ENCODE results near the gene OR52L1. TPM values are rescaled to one million over a fixed set of nuclear protein-coding genes. Genes with fewer than 3 reads are reported as not detected.

OR52L1 gene
- not detected in 2 replicates for total RNA-seq

DNA sequence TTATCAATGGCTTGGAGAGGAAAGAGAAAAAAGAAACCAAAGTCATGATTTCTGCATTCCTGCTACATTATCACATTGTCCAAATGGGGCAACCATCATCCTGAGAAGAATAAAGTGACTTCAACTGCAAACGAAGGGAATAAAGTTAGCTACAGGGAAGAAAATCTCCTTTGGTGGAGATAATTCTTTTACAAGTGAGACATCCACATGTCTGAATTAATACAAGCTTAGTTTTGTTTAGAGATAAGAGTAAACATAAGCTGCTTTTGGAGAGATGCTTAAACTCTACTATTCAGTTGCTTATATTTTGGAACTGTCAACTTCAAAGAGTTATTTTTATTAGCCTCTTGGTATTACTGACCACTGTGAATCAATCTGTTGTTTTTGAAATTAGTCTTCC is at the start of gene OR52L1:
OR52L1 (minus strand) TSS at position 101 of the 400 bp plus-strand sequence; CDS start at position 46, 55 bp downstream.

DNA sequence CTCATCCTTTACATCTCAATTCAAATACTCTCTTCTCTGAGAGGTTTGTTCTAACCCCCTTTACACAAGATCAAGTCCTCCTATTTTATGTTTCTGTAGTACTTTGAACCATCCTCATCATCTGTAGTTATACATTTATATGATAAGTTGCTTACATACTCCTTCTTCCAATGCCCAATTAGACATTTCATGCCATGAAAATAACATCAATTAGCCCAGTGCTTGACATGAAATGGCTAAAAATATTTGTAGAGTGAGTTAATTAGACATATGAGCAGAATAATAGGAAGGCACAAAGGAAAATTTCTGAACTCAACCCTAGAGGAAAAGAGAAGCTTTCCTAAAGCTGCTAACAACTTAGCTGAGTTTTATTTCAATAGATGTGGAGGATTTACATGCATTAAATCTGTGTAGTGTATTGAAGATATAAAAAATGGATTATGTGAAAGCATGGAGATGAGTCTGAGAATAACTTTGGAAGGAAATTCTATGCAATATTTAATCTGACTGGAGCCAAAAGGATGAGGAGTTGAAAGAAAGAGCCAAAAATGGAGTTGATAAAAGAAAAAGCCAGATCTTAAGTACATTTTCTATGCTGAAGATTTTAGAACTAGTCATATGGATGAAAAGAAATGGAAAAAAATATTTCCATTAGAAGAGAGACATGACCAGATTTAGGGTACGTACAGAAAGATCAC is 44.1 kb upstream of the OR52L1 start, which contains the start of gene OR56A1:
OR56A1 (minus strand) TSS at position 51 of the 698 bp plus-strand sequence. CDS start 3,066 bp downstream, outside the sequence.

DNA sequence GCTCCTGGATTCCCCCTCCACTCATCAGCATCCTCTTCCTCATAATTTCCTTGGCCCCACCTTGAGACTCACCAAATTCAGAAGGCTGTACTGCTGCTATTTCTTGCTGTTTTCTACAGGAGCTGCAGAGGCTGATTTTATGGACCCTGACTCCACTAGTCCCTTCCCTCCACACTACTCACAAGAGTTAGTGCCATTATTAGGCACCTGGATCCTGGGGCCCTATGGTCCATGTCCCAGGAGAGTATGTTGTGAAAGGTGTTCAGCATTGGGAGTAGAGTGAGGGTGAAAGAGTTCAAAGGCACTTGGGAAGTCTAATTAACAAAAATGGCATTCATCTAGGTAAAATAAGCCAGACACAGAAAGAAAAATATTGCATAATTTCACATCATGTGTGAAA is 20.1 kb upstream of the OR52L1 start, which contains the start of gene OR56A4:
OR56A4 (minus strand) TSS at position 101 of the 400 bp plus-strand sequence. CDS start 3,954 bp downstream, outside the sequence.

DNA sequence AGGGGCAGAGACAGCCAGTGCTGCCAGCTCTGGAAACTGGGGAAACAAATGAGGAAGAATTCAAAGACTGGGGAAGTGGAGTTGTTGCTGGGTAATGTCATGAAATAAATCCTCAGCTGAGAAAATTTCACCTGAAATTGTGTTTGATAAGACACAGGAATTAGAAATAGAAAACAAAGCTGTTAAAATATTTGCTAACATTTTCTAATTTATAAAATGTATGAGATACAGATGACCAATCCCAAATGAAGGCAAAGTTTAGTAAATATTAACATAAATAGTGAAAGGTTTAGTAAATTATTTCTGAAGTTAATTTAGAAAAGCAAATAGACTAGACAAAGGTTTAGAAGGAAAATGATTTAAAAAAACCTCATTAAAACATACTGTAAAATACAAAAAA is 18.4 kb downstream of the OR52L1 start, which contains the start of gene OR56A5:
OR56A5 (minus strand) TSS at position 101 of the 400 bp plus-strand sequence; CDS start at position 101, 0 bp downstream.

DNA sequence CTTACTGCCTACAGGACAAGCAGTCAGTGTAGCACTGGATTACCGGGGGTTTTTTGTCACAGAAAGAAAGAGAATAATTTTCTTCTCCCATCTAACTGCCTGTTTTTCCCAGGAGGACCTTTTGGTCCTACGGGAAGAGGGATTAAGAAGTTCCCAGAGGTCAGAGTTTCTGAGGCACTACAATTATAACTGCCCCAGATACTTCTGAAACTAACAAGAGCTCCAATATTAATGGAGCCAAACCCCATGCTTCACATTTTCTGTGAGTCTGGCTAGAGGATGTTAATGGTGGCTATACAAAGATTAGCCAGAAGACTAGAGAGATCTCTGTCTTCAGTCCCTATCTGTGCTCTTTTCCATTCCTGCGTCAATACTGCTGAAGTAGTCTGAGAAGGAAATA is 44.8 kb downstream of the OR52L1 start, which contains the start of gene OR56A3:
OR56A3 (plus strand) TSS at position 301 of the 400 bp plus-strand sequence. CDS start 5,096 bp downstream, outside the sequence.

Other genes with a start within 250 kb of the OR52L1 start
- not detected in 2 replicates for gene OR52N4, start 232.7 kb downstream of the OR52L1 start, total RNA-seq
- not detected in 2 replicates for gene OR52N5, start 203.6 kb downstream of the OR52L1 start, total RNA-seq
- not detected in 2 replicates for gene OR52N1, start 195.7 kb downstream of the OR52L1 start, total RNA-seq
- not detected in 2 replicates for gene OR52N2, start 178.1 kb downstream of the OR52L1 start, total RNA-seq
- gene OR52E6, start 145.1 kb downstream of the OR52L1 start, total RNA-seq = not detected in 2 replicates
- gene OR52E8, start 129.3 kb downstream of the OR52L1 start, total RNA-seq = not detected in 2 replicates
- not detected in 2 replicates for gene OR52E4, start 106.4 kb downstream of the OR52L1 start, total RNA-seq
- gene OR52E5, start 93.8 kb downstream of the OR52L1 start, total RNA-seq = not detected in 2 replicates
- gene OR56A3, start 44.7 kb downstream of the OR52L1 start, total RNA-seq = not detected in 2 replicates
- gene OR56A5, start 18.5 kb downstream of the OR52L1 start, total RNA-seq = not detected in 2 replicates
- gene OR56A4, start 20.0 kb upstream of the OR52L1 start, total RNA-seq = not detected in 2 replicates
- gene OR56A1, start 43.8 kb upstream of the OR52L1 start, total RNA-seq = not detected in 2 replicates
- not detected in 2 replicates for gene OR56B4, start 120.7 kb upstream of the OR52L1 start, total RNA-seq
- gene OR52B2, start 183.3 kb upstream of the OR52L1 start, total RNA-seq = not detected in 2 replicates
- gene OR52W1, start 212.2 kb upstream of the OR52L1 start, total RNA-seq = not detected in 2 replicates
- not detected in 2 replicates for gene C11orf42, start 218.6 kb upstream of the OR52L1 start, total RNA-seq
- 8.1 and 14.3 TPM in 2 replicates for gene FHIP1B, start 247.7 kb upstream of the OR52L1 start, total RNA-seq